HG03575 (cell line): ENCODE results near the gene ST6GALNAC4.

Experiments
- ATAC-seq: cut with Tn5 transposase; IDR thresholded peaks from one replicate; pipeline ENCODE4 v1.9.1; 2021; ENCODE audit not compliant: unreplicated experiment, insufficient number of reproducible peaks, low FRiP score; ENCODE audit errors: extremely low read depth

Gene ST6GALNAC4

GRCh38 chr9:127918183-127919107 is 1.6 kb upstream of the ST6GALNAC4 start:
- no peak for ATAC-seq

DNA sequence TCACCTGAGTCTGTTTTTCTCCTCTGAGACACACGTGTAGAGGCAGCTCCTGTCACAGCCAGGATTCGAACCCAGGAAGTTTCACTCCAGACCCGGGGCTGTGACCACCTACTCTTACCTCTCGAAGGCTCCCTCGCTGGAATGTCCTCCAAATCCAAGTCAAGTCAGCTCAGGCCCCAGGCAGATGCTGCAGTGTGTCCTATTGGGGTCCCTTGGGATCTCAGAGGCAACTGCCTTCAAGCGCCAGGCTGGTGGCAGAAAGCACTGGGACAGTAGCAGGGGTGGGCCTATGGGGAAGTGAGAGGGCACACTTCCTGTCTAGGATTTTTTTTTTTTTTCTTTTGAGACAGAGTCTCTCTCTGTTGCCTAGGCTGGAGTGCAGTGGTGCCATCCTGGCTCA is 762 bp upstream of the ST6GALNAC4 start:
- ATAC-seq = no peak

DNA sequence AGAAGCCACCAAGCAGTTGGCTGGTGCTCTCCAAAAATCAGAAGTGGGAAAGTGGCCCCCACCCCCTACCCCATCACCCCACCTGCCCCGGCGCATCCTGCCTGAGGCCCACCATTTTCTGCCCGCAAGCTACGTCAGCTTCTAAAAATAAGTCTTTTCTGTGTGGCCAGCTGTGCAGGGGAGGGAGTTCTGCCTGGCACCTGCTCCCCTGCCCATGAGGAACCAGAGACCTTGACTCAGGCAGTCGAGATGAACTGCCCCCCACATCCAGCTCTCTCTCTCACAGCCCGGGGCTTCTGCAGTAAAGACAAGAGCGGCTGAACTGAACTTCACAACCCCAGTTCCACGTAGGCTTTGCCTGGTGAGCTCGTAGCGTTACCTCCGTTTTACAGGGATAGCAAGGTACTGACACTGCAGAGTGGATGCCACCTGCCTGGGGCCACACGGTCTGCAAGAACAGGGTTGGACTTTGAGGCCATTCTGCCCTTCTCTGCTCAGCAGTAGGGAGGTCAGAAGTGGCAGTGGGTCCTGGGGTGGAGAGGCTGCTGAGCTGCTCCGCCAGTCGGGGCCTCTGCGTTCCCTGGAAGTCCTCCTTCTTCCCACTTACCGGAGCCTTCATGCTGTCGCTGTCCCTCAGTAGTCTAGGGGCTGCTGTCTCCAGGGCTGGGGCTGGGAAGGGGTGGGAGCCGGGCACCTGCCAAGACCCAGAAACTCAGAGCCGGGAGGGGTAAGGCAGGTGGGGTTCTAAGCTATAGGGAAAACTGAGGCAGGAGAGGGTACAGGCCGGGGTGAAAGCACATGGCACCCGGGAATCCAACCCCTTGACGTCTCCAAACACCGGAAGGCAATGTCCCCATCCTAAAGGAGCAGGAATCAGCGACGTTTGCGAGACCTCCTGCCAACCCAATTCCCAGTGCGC is 781 bp downstream of the ST6GALNAC4 start:
- ATAC-seq = no peak

DNA sequence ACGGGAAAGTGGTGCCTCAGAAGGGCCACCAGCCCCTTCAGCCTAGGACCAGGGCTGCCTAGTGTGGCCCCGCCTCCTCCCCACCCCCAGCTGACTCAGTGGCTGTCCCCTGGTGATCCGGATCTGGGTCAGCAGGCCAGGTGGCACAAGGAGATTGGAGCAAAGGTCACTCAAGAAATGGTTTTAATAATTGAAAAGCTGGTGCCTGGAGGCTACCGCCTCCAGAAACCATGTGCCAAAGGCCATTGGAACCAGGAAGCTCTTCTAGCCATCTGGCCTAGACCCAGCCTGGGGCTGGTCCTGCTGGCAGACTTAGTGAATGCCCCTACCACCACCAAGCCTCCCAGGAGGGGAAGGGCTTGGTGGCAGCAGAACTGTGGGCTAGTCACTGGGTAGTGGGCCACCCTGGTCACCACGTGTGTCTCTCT is 1.5 kb downstream of the ST6GALNAC4 start:
- no peak for ATAC-seq

DNA sequence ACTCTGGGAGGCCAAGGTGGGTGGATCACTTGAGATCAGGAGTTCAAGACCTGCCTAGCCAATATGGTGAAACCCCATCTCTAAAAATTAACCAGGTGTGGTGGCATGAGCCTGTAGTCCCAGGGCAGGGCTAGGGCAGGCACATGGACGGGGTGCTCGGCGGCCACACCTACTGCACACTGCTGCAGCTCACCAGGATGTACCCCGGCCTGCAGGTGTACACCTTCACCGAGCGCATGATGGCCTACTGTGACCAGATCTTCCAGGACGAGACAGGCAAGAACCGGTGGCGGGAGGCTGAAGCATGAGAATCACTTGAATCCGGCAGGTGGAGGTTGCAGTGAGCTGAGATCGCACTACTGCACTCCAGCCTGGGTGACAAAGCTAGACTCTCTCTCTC is 3.2 kb downstream of the ST6GALNAC4 start:
- ATAC-seq = no peak

DNA sequence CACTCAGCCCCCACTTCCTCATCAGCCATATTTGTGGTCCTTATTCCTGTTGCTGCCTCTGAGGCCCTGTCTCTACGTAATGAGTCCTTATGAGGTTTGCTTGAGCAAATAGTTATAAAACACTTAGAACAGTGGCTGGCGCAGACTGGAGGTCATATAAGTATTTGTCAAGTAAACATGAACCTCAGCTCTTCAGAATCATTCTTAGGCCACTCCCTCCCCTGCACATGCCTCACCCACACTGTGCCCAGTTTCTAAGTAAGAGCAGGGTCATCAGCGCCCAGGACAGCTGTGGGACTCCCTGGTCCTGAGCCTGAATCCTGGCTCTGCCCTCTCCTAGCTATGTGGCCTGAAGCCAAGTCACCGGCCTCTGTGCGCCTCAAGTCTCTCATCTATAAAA is 4.0 kb downstream of the ST6GALNAC4 start:
- no peak for ATAC-seq

- ATAC-seq = no peak
Measured at GRCh38 chr9:127912296-127912695, 4.5 kb downstream of the ST6GALNAC4 start.

- no peak for ATAC-seq
Measured at GRCh38 chr9:127910613-127911205, 6.1 kb downstream of the ST6GALNAC4 start.

DNA sequence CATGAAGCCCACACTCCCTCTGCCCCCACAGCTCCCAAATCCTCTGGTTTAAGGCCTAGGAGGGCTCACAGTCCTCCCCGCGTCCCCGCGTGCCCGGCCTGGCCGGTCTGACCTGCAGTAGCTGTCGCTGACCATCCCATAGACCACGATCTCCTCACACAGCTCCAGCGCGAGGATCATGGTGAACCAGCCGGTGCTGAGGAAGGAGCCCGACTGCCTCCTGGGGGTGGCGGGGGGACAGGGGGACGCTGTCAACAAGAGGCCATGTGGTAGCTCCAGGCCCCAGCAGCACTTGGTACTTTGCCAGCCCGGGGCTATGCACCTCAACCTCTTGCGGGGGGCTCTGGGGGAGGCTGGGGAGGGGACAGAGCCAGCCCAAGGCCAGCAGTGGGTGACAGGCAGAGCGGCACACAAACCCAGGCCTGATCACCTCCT is 7.0 kb downstream of the ST6GALNAC4 start:
- ATAC-seq = no peak

DNA sequence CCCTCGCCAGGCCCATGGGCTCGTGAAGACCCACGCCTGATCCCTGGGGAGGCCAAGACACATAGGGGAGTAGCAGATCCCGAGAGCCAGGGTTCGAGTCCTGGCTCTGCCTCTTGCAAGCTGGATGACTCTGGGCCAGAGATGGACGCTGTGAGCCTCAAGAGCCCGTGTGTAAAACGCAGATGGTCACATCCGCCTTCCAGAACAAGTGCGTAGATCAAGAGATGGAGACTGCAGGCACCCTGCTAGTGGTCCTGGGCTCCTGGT is 8.2 kb downstream of the ST6GALNAC4 start:
- ATAC-seq = no peak

DNA sequence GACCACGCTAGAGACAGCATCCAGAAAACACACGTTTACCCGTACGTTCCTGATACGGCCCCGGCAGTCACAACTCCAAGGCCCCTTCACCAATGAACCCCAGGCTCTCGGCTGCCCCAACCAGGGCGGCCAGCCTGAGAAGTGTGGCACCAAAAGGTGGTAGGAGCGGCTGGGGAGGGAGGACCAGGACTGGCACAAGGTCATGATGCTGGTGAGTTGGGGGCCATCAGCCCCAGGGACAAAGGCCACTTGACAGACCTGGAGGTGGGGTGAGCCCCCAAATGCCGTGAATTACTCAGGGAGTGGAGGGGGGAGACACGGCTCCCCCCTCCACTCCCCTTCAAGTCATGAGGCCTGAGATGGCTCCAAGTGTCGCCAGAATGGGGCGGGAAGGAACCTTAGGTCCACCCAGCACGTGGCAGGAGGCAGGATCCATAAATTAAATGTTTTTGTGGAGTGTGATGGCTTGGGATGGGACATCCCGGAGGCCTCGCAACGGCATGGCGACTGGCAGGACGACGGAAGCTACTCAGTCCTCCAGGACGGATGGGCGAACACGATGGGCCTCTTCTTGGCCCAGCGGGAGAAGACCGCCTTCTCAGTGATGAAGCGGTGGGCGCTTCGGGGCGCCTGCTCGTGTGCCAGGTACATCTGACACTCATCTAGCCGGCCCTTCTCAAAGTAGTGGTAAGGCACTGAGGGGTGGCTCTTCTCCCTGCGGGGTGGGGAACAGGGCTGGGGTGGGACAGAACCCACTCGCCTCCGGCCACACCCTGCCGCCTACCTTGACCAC is 8.8 kb downstream of the ST6GALNAC4 start:
- ATAC-seq = no peak

- no peak for ATAC-seq
Measured at GRCh38 chr9:127905788-127906191, 11.1 kb downstream of the ST6GALNAC4 start.

DNA sequence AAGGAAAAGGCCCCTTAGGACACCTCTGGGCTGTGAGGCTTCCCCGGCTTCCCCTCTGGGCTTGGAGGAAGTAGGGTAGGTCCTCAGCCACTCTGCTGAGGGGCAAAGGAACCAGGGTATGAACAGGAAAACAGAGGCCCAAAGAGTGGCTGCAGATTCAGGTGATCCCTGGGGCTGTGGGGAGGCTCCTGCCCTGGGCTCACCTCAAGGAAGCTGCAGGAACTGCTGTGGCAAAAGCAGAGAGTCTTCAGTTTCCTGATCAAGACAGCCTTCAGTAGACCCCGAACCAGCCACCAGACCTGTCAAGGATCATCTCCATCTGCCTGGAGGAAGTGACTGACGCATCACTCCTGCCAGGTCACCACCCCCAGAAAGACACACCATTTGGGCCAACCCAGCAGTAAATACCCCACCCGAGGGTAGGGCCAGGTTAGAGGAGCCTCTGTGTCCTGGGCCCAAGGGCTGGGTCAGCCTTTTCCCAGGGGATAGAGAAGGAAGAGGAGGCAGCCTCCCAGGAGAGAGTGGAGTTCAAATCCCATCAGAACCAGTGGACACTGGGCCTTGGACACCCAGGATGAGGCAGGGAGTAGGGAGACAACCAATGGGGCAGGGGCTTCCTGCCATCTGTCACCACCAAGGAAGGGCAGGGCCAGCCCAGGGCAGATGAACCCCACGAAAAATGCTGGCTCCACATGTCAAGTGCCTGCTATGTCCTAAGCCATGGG is 11.7 kb downstream of the ST6GALNAC4 start:
- no peak for ATAC-seq

DNA sequence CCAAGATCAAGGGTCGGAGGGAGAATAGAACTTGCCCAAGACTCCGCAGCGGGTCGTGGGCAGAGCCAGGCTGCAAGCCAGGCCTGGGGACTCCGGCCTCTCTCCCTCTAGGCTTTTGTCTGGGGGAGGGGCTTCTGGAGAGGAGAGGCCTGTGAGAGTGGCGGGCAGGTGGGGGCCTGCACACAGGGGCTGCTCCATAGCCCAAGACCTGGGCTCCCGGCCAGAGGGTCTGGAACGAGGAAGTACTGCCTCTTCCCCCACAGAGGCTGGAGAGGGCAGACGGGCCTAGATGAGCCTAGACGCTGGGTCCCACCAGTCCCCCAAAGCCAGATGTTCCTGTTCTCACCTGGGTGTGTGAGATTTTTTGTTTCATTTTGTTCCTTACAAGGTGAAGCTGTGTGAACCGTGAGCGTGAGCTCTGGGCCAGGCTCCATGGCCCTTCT is 12.3 kb downstream of the ST6GALNAC4 start:
- no peak for ATAC-seq

GRCh38 chr9:127903557-127904475 is 13.0 kb downstream of the ST6GALNAC4 start:
- no peak for ATAC-seq

DNA sequence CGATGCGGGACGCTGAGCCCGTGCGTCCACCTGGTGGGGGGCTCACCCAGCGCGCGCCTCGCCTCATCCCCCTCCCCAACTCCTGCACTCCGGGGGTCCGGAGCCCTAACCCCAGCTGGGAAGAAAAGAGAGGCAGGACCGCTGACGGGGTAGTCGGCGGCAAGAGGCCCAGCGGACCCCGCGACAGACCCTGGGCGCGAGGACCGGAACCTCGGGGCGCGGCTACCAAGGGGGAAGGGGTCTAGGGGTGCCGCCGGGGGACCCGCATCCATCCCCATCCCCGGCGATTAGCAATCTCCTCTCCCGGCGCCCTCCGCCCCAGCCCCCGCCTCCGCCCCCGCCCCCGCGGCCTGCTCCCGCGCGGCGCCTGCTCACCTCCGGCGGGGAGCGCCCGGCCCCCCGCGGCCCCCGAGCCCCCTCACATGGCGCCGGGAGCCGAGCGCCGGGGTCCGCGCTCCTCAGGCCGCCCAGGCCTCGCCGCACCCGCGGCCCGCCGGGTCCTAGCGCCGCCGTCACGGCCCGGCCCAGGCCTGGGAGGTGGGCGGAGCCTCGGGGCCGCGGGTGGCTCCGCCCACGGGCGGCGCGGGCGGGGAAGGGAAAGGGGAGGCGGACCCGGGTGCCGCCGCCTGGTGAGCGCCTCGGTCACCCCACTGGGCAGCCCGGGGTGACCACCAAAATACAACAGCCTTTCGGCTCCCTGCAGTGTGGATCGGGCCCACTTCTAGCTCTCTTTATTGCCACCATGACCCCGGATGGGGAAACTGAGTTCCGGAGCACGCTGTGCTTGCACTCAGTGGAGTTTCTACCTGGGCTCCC is 17.5 kb downstream of the ST6GALNAC4 start, which contains the start of gene ST6GALNAC6:
Gene ST6GALNAC6 (minus strand): TSS at position 476 of the 816 bp plus-strand sequence. CDS start 1,622 bp downstream, outside the sequence.
- no peak for ATAC-seq
